Measurements from ENCODE around the gene HLCS. TPM values are rescaled to one million over a fixed set of nuclear protein-coding genes. Genes with fewer than 3 reads are reported as not detected.
A peak's percentile ranks its signal among the peaks of the same experiment; 100 is the strongest.

Gene HLCS
- total RNA-seq, 1 donor from 2014 or later: 17.1 TPM

DNA sequence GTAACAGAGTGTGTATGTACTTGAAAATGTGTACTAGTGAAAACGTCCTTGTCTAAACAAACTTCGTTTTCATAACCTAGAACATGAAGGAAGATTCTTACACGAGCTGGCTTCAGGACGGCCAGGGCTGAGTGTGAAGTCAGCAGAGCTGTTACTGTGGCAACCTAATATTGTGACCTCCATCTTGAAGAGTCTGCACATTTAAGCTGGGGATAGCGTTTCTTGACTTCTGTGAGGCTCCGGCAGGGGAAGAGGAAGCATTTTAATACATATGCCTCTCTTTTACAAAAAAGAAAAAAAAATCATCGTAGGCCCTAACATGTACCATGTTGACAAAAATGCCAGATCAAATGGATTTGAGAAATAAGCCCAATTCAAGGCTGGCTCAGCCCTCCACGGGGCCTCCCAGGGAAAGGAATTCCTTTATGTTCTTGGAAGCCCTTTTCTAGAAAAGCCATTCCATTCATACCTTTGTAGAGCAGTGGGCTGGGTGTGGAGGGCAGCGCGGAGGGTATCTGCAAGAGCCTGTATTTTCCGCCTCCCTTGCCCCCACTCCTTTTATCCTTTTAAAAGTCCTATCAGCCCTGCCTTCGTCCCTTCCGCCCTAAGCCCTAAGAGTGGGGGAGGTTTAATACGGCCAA is 216.4 kb downstream of the HLCS start:
- DNase-seq (no peak), ATAC-seq (peak; percentile 37 to 40)
- intact Hi-C loops (cut with DNase I): no loop called here
- Histone ChIP-seq H3K27me3 (ENCODE audit: low read depth) (peaks cover 25% of the 10 kb centered on the region), H3K4me3 (no peak overlapping the region), H3K4me1 (peaks cover 18% of the 10 kb centered on the region), H3K27ac (no peak overlapping the region), H3K9me3 (no peaks in the 10 kb centered on the region), H3K36me3 (peaks cover 6% of the 10 kb centered on the region)
- TF ChIP-seq, protein P1, sequence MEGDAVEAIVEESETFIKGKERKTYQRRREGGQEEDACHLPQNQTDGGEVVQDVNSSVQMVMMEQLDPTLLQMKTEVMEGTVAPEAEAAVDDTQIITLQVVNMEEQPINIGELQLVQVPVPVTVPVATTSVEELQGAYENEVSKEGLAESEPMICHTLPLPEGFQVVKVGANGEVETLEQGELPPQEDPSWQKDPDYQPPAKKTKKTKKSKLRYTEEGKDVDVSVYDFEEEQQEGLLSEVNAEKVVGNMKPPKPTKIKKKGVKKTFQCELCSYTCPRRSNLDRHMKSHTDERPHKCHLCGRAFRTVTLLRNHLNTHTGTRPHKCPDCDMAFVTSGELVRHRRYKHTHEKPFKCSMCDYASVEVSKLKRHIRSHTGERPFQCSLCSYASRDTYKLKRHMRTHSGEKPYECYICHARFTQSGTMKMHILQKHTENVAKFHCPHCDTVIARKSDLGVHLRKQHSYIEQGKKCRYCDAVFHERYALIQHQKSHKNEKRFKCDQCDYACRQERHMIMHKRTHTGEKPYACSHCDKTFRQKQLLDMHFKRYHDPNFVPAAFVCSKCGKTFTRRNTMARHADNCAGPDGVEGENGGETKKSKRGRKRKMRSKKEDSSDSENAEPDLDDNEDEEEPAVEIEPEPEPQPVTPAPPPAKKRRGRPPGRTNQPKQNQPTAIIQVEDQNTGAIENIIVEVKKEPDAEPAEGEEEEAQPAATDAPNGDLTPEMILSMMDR (IDR thresholded peaks at IDR 0.05): no peak

DNA sequence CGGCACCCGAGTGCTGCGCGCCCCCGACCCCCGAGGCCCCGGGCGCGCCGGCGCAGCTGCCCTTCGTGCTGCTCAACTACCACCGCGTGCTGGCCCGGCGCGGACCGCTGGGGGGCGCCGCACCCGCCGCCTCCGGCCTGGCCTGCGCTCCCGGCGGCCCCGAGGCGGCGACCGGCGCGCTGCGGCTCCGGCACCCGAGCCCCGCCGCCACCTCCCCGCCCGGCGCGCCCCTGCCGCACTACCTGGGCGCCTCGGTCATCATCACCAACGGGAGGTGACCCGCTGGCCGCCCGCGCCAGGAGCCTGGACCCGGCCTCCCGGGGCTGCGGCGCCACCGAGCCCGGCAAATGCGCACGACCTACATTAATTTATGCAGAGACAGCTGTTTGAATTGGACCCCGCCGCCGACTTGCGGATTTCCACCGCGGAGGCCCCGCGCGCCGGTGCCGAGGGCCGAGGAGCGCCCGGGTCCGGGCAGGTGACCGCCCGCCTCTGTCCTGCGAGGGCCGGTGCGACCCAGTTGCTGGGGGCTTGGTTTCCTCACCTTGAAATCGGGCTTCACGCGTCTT is 218.6 kb downstream of the HLCS start:
- peak overlapping the region; percentile 41 for H3K4me3 ChIP-seq
- TF ChIP-seq, protein P1 (IDR thresholded peaks at IDR 0.05): no peak
- intact Hi-C loops (cut with DNase I): no loop called here
- no peaks in the 10 kb centered on the region for H3K36me3 ChIP-seq
- H3K4me1 ChIP-seq: peaks cover 24% of the 10 kb centered on the region
- no peaks in the 10 kb centered on the region for H3K9me3 ChIP-seq
- peaks cover 28% of the 10 kb centered on the region for H3K27me3 ChIP-seq (ENCODE audit: low read depth)
- no peak overlapping the region for H3K27ac ChIP-seq
- ATAC-seq: peak; percentile 56 to 70
- no peak for DNase-seq

DNA sequence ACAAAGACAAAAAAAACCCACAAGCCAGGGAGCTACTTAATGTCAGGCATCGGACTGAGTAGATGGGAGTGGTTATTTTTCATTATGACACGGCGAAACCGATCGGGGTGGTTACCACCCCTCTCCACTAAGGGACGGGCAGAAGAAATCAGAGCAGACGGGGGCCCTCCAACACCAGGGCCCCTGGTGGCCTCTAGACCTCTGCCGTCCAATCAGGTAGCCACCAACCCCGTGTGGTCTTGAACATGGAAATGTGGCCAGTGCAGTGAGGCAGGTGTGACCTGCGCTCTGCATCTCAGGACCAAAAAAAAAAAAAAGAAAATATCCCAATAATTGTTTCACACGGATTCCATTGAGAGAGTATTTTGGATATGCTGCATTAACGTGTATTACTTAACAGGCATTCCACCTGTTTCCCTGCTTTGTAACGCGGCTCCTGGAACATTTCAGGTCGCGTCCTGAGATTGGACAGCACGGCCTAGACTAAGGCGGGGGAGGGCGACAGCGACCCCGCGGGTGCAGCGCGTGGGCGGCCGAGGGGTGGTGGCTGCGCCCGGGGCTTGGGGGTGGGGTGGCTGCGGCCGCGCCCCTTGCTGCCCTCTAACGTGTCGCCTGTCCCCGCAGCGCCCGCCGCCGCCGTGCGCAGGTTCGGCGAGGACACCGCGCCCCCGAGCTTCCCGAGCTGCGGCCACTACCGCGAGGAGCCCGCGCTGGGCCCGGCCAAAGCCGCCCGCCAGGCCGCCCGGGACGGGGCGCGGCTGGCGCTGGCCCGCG is 219.2 kb downstream of the HLCS start:
- TF ChIP-seq, protein P1 (IDR thresholded peaks at IDR 0.05): no peak
- peak overlapping the region; percentile 41 for H3K4me3 ChIP-seq
- intact Hi-C loops (cut with DNase I): no loop called here
- no peak overlapping the region for H3K27ac ChIP-seq
- no peaks in the 10 kb centered on the region for H3K9me3 ChIP-seq
- peaks cover 24% of the 10 kb centered on the region for H3K4me1 ChIP-seq
- ATAC-seq: peak; percentile 14 to 21
- H3K27me3 ChIP-seq (ENCODE audit: low read depth): peaks cover 28% of the 10 kb centered on the region
- DNase-seq: no peak
- no peaks in the 10 kb centered on the region for H3K36me3 ChIP-seq

DNA sequence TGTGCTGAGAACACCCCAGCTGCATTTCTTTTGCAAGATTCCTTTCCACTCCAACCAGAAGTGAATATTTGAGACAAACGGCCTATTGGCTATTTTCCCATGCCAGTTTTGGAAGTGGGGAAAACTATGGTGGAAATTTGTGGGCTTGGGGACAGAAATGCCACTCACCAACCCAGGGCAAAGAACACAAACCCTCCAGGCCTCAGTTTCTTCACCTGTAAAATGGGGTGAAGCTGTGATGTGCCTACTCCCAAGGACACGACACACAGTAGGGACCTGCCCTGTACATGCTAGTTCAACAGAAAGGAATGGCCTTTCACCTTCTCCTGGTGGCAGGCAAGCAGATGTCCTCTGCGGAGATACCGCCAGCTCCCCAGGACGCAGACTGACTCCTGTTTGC is 221.0 kb downstream of the HLCS start:
- TF ChIP-seq, protein P1 (IDR thresholded peaks at IDR 0.05): no peak
- intact Hi-C loops (cut with DNase I): no loop called here

DNA sequence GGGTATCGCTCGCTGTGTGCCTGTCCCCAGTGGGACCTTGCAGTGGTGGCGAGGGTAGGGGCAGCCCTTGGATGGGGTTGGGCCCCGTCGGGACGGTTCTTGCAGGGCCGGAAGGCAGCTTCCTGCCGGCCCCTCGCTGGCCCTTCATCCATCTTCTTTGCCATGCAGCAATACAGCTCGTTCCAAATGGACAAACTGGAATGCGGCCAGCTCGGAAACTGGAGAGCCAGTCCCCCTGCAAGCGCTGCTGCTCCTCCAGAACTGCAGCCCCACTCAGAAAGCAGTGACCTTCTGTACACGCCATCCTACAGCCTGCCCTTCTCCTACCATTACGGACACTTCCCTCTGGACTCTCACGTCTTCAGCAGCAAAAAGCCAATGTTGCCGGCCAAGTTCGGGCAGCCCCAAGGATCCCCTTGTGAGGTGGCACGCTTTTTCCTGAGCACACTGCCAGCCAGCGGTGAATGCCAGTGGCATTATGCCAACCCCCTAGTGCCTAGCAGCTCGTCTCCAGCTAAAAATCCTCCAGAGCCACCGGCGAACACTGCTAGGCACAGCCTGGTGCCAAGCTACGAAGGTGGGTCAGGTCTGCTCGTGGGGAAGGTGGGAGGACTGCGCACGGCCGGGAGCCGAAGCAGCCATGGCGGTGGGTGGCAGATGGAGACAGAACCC is 221.8 kb downstream of the HLCS start:
- TF ChIP-seq, protein P1 (IDR thresholded peaks at IDR 0.05): no peak
- intact Hi-C loops (cut with DNase I): no loop called here
- no peak overlapping the region for H3K4me3 ChIP-seq
- H3K27me3 ChIP-seq (ENCODE audit: low read depth): peaks cover 28% of the 10 kb centered on the region
- H3K27ac ChIP-seq: no peak overlapping the region
- no peaks in the 10 kb centered on the region for H3K9me3 ChIP-seq
- H3K4me1 ChIP-seq: peaks cover 18% of the 10 kb centered on the region
- H3K36me3 ChIP-seq: no peaks in the 10 kb centered on the region
- ATAC-seq (no peak), DNase-seq (no peak)

More for the DNA sequence above, 221.0 kb downstream of the HLCS start:
- H3K4me1 ChIP-seq: peaks cover 18% of the 10 kb centered on the region
- H3K36me3 ChIP-seq: no peaks in the 10 kb centered on the region
- H3K4me3 ChIP-seq: no peak overlapping the region
- ATAC-seq (no peak), DNase-seq (no peak)
- H3K27me3 ChIP-seq (ENCODE audit: low read depth): peaks cover 28% of the 10 kb centered on the region
- no peak overlapping the region for H3K27ac ChIP-seq
- H3K9me3 ChIP-seq: no peaks in the 10 kb centered on the region

All from lower lobe of right lung (tissue), 2 donors.